Body of pancreas (tissue), 4 donors: ENCODE results near the gene ZRANB1.

Experiments
- CTCF ChIP-seq, 7 experiments: fragments of 450-650 bp in 4 of 7; fragments of 200-600 bp in 3 of 7; sonication (generic) in 3 of 7; IDR thresholded peaks; one replicate each; pipeline ENCODE4 v1.5.1; 2016 to 2019; ENCODE audit warnings: antibody characterized with exemption in 7 of 7
- POLR2A ChIP-seq, 3 donors: fragments of 450-650 bp; IDR thresholded peaks; one replicate each; pipeline ENCODE4 v1.6.1; 2016; ENCODE audit warnings: antibody characterized with exemption in 3 of 3, mild to moderate bottlenecking in 2 of 3

GRCh38 chr10:124995605-124996004, 53.7 kb downstream of the ZRANB1 start:
- TF ChIP-seq CTCF (IDR thresholded peaks at IDR 0.05) (no peak), POLR2A (IDR thresholded peaks at IDR 0.05) (no peak)
